ENCODE results near the gene PRSS22.

The PRSS22 gene

GRCh38 chr16:2879854-2880508, 22.0 kb upstream of the PRSS22 start:
- DNase-seq = no peak

GRCh38 chr16:2874912-2875362, 17.0 kb upstream of the PRSS22 start:
- DNase-seq = peak; percentile 49

DNA sequence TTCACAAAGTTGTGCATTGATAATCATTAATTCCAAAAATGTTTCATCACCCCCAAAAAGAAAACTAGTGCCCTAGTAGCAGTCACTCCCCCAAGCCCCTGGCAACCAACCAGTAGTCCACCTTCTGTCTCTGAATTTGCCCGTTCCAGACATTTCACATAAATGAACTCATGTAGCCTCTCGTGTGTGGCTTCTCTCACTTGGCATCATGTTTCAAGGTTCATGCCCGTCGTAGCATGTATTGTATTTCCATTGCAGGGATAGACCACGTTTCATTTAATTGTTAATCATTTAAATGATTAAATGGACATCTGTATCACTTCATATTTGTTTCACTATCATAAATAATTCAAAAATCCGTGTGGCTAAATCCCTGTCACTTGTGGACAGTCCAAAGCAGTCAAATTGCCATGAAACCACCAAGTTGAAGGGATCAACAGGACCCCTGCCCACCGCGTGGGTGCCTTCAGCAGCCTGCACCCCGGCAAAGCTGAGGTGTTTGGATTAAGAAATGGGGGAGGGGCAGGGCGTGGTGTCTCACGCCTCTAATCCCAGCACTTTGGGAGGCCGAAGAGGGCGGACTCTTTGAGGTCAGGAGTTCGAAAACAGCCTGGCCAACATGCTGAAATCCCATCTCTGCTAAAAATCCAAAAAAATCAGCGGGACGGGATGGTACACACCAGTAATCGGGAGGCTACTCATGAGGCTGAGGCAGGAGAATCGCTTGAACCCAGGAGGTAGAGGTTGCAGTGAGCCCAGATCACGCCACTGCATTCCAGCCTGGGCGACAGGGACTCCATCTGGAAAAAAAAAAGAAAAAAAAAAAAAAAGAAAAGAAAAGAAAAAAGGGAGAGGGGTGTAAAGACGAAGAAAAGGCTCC, 16.3 kb upstream of the PRSS22 start:
- no peak for DNase-seq

- DNase-seq = no peak
Measured at GRCh38 chr16:2871926-2872325, 14.0 kb upstream of the PRSS22 start.

- peak; percentile 75 for DNase-seq
Measured at GRCh38 chr16:2867987-2868789, 10.2 kb upstream of the PRSS22 start.

DNA sequence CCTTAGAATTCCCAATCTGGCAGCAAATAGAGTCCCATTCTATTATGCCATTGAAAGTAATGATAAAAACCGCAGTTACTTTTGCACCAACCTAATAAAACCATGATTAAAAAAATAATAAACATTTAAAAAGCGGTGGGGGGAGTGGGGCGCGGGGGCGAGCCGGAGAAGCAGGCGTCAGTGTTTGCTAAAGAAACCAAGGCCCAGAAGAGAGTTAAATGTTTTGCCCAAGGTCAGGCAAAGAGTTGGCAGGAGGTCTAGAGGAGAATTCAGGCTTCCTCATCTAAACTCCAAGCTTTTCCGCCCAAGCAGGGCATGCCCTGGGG, 9.7 kb upstream of the PRSS22 start:
- no peak for DNase-seq

DNA sequence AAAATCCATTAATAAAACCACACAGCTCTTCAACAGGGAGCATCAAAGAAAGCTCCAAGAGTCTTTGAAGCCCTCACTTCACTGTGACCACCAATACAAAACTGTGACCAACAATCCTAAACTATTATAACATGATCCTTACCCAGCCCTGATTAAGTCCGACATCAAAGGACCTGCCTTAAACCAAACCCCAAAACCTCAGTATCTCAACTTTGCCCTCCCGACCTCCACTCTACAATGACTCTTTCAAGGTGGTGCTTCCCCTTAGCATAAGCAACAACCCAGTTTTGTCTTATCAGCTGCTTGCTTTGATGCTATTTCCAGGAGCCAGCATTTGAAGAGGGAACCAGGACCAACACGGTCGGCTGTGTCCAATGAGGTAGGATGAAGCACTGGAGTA, 8.5 kb upstream of the PRSS22 start:
- DNase-seq = no peak

DNA sequence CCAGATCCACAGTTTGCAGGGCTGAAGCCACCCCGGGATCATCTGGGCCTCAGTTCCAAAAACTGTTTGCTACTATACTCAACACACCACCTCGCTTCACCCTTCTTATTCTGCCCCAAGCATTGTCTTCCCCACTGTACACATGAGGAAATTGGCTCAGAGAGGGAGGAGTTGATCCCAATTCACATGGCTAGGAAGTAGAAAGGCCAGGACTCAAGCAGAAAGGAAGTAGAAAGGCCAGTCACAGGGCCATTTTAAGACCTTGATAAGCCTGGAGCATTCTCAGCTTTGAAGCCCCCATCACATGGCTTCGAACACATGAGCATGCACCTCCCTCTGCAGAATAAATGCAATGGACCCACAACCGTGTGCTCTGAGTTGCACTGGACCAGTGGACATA, 7.7 kb upstream of the PRSS22 start:
- no peak for DNase-seq

DNA sequence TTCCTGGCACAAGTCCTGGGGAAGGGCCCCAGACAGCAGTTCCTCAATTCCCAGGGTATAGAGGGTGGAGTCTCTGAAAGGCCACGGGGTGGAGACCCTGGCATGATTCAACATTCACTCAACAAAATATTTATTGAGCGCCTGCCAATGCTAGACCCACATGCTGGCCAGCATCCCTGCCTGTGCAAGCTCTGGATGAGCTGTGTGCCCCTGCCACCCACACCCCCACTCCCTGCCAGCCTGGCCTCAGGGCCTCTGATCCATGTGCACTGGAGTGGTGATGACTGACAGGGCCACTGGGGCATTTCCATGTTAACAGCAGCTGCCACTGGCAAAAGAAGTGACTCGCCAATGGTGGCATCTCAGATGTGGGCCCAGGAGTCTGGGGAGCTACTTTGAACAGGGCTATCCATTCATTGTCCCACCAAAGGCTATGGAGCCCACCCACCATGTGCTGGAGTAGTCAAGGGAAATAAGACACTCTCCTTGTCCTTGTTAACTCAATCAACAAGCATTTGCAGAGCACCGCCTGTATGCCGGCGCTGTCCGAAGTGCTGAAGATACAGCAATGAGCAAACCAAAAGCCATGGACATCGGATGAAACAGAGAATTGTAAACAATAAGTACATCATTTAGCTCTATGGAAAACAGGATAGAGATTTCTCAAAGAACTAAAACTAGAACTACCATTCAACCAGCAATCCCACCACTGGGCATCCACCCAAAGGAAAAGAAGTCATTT, 3.0 kb upstream of the PRSS22 start:
- no peak for DNase-seq

- DNase-seq = no peak
Measured at GRCh38 chr16:2859686-2860265, 1.8 kb upstream of the PRSS22 start.

DNA sequence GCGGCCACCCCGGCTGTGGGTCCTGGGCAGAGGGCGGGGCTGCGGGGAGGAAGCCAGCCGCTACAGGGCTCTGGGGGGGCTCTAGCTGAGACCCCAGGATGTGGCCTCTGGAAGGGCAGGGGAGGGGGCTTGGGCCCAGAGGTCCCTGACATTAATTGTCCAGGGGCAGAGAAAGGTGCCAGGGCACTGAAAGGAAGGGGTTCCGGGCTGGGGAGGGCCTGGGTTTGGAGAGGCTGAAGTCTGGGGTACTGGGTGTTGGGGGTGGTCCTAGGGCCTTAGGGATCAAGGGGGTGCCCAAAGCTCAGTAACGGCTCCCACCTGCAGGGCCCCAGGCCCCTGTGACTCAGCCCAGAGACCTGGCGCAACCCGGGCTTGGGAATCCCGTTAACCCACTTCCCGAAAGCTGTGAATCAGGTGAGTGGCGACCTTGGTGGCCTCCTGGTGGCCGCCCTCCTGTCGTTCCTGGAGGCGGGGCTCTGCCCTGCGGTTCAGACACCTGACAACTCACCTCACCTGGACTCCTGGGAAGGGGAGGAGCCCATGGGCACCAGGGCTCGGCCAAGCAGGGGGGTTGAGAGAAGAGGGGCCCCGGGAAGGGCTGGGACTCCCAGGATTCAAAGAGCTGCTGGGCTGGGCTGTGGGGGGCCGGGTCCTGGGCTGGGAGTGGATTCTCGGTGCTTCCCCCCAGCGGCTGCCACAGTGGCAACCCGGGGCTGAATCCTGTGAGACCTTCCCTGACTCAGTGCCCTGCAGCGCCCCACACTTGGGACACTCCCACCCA, 465 bp upstream of the PRSS22 start:
- peak; percentile 65 for DNase-seq

- no peak for DNase-seq
Measured at GRCh38 chr16:2856686-2857450, 1.1 kb downstream of the PRSS22 start.

DNA sequence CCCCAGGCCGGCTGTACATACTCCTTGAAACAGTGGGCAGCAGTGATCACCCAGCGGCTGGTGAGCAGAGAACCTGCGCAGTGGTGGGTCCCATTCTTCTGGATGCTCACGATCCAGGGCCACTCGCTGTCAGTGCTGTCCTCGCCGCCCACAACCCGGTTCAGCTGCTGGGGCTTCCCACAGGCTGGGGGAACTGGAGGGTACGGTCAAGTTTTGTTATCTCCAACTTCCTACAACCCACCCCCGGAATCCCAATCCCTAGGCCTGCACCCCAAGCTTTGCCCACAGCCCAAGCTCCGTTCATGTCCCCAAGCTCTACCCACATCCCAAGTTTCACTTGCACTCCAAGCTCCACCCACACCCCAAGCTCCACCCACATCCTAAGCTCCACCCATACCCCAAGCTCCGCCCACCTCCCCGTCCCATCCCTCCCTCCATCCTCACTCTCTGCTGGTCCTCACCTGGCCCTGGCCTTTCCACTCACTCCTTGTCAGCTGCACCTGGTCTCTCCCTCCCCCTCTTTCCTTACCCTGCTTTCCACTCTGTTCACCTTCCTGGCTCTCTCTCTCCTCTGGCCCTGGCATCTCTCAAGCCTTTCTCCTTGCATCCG, 1.8 kb downstream of the PRSS22 start:
- no peak for DNase-seq

GRCh38 chr16:2855536-2855935, 2.4 kb downstream of the PRSS22 start:
- DNase-seq = no peak

DNA sequence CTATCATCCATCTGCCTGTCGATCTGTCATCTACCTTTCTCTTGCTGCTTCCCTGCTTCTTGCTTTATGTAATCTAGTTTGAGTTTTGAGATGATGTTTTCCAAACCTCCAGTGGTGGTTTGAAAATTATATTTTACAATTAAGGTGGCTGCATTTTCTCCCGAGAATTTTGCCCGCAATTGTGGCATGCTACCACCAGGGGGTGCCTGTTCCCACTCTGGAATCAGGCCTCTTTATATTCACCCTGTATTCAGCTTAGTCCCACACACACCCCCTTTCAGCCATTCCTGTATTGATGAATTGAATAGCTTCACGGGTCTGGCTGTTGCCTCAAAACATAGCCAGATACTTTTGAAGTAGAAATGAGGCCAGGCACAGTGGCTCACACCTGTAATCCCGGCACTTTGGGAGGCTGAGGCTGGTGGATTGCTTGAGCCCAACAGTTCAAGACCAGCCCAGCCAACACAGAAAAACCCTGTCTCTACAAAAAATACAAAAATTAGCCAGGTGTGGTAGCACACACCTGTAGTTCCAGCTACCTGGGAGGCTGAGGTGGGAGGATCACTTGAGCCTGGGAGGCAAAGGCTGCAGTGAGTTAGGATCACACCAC, 3.2 kb downstream of the PRSS22 start:
- no peak for DNase-seq

GRCh38 chr16:2853531-2854073, 4.4 kb downstream of the PRSS22 start:
- no peak for DNase-seq

DNA sequence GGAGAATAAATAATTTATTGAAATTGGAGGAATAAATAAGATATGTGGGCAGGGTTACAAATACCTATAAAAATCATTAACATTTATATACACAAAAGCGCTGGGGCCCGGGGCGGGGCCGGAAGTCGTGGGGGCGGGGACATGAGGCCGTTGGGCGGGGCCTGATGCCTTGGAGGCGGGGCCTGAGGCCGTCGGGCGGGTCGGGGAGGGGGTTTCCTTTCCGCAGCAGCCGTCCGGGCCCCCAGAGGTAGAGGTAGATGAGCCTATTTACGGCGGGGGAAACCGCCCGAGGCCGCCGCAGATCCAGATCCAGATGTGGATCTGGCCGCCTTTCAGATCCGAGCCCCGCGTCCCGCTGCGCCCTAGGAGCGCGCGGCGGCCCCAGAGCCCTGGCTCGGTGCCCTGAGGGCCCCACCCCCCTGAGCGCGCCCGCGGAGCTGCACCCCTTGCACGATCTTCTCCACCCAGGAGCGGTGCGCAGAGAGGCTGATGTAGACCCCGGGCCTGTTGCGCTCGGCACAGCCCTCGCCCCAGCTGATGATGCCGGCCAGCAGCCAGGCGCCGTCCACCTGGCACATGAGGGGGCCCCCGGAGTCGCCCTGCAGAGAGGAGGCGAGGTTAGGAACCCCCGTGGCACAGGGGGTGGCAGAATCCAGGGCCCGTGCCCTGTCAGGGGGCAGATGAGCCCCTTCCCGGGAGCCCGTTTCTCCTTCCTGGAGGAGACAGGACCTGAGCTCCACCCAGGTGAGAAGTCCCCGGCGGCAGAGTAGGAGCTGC, 5.1 kb downstream of the PRSS22 start:
- DNase-seq = no peak

GRCh38 chr16:2852003-2852730, 5.8 kb downstream of the PRSS22 start:
- no peak for DNase-seq
